ENCODE measurements around the gene THRA.
"Not testable (repeated sequence)": the region's sequence is repeated elsewhere in the genome, so short reads cannot be mapped to it uniquely, and the experiment has no call there.

Gene THRA

DNA sequence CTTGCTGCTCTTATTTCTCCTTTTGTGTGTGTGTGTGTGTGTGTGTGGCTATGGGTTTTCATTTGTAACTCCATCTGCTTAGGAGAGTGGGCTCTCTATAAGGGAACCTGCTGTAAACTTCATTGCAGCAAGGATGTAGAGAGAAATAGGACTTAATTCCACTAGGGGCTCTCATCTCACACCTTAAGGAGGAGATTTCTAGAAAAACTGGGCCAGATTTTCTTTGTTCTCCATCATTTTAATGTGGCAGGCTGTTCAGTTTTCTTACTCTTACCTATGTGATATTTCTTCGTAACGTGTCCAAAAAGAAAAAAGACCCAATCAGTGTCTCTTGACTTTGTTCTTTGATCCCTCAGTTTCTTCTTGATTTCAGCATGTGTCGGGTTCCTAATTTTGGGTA is 73.1 kb downstream of the THRA start:
- Histone ChIP-seq H3K4me1 (ENCODE audit: insufficient read depth, low read length, poor library complexity, severe bottlenecking) (peaks cover 11% of the 10 kb centered on the region), H3K4me2 (ENCODE audit: low read depth, low read length, poor library complexity, severe bottlenecking) (no peak overlapping the region), H4K20me1 (ENCODE audit: insufficient read depth, low read length, poor library complexity, severe bottlenecking) (no peaks in the 10 kb centered on the region), H3K4me3 (ENCODE audit: low read length, poor library complexity, severe bottlenecking) (no peak overlapping the region), H3K36me3 (ENCODE audit: insufficient read depth, low read length) (peaks cover 54% of the 10 kb centered on the region; the same call in 1 of the 2 replicates), H3K9me2 (replicated peaks; ENCODE audit: low read depth, low read length) (no peaks in the 10 kb centered on the region), H3K79me2 (ENCODE audit: insufficient read depth, low read length) (peaks cover 34% of the 10 kb centered on the region), H3K9ac (ENCODE audit: low read depth, low read length, poor library complexity, severe bottlenecking) (peak overlapping the region; percentile 14), H2AFZ (ENCODE audit: low read length) (no peak overlapping the region), H3K27me3 (ENCODE audit: insufficient read depth, low read length, poor library complexity, severe bottlenecking) (no peaks in the 10 kb centered on the region), H3F3A (ENCODE audit: low read depth) (no peaks in the 10 kb centered on the region), H3K9me3 (ENCODE audit: insufficient read depth, low read depth, low read length) (no peaks in the 10 kb centered on the region)
- TF ChIP-seq EZH2phosphoT487 (IDR thresholded peaks at IDR 0.05; ENCODE audit: borderline replicate concordance), result no peak
- TF ChIP-seq, protein P1, sequence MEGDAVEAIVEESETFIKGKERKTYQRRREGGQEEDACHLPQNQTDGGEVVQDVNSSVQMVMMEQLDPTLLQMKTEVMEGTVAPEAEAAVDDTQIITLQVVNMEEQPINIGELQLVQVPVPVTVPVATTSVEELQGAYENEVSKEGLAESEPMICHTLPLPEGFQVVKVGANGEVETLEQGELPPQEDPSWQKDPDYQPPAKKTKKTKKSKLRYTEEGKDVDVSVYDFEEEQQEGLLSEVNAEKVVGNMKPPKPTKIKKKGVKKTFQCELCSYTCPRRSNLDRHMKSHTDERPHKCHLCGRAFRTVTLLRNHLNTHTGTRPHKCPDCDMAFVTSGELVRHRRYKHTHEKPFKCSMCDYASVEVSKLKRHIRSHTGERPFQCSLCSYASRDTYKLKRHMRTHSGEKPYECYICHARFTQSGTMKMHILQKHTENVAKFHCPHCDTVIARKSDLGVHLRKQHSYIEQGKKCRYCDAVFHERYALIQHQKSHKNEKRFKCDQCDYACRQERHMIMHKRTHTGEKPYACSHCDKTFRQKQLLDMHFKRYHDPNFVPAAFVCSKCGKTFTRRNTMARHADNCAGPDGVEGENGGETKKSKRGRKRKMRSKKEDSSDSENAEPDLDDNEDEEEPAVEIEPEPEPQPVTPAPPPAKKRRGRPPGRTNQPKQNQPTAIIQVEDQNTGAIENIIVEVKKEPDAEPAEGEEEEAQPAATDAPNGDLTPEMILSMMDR (conservative IDR thresholded peaks at IDR 0.05; ENCODE audit: low read length), result peak; percentile 36; the same call in 1 of the 2 replicates

DNA sequence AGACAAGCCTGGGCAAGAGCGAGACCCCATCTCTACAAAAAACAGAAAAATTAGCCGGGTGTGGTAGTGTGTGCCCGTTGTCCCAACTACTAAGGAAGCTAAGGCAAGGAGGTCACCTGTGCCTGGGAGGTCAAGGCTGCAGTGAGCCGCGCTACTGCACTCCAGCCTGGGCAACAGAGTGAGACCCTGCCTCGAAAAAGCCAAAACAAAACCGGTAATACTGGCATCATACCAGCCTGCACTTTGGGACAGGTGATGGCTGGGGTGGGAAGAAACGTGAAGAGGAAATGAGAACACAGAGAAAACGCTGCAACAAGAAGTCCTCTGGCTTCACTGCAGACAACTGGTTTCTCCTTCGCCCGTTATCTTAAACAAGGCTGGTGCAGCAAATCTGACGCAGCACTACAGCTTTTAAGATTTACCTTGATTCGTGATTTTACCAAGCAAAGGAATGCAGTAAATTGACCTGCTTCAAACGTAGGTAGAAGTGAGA is 76.8 kb downstream of the THRA start:
- no peaks in the 10 kb centered on the region for H3F3A ChIP-seq (ENCODE audit: low read depth)
- peaks cover 5% of the 10 kb centered on the region for H4K20me1 ChIP-seq (ENCODE audit: insufficient read depth, low read length, poor library complexity, severe bottlenecking)
- no peaks in the 10 kb centered on the region for H3K27me3 ChIP-seq (ENCODE audit: insufficient read depth, low read length, poor library complexity, severe bottlenecking)
- H3K4me1 ChIP-seq (ENCODE audit: insufficient read depth, low read length, poor library complexity, severe bottlenecking), result peaks cover 21% of the 10 kb centered on the region
- H3K36me3 ChIP-seq (ENCODE audit: insufficient read depth, low read length), result peaks cover 21% of the 10 kb centered on the region; the same call in 1 of the 2 replicates
- H2AFZ ChIP-seq (ENCODE audit: low read length), result peak overlapping the region; percentile 97
- H3K9ac ChIP-seq (ENCODE audit: low read depth, low read length, poor library complexity, severe bottlenecking), result peak overlapping the region; percentile 81
- H3K9me2 ChIP-seq (replicated peaks; ENCODE audit: low read depth, low read length), result no peaks in the 10 kb centered on the region
- no peaks in the 10 kb centered on the region for H3K9me3 ChIP-seq (ENCODE audit: insufficient read depth, low read depth, low read length)
- H3K79me2 ChIP-seq (ENCODE audit: insufficient read depth, low read length), result peaks cover 53% of the 10 kb centered on the region
- TF ChIP-seq EZH2phosphoT487 (IDR thresholded peaks at IDR 0.05; ENCODE audit: borderline replicate concordance), result no peak
- TF ChIP-seq, protein P1 (conservative IDR thresholded peaks at IDR 0.05; ENCODE audit: low read length), result no peak
- peak overlapping the region; percentile 82 for H3K4me2 ChIP-seq (ENCODE audit: low read depth, low read length, poor library complexity, severe bottlenecking)
- H3K4me3 ChIP-seq (ENCODE audit: low read length, poor library complexity, severe bottlenecking), result peak overlapping the region; percentile 78

DNA sequence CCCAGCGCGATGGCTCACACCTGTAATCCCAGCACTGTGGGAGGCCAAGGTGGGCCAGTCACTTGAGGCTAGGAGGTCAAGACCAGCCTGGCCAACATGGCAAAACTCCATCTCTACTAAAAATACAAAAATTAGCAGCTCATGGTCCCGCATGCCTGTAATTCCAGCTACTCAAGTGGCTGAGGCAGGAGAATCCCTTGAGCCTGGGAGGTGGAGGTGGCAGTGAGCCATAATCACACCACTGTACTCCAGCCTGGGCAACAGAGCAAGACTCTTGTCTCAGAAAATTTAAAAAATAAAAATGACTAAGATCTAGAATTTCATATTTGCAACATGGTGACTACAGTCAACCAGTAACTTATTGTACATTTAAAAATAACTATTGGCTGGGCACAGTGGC is 80.4 kb downstream of the THRA start:
- not testable (repeated sequence) for H3F3A ChIP-seq (ENCODE audit: low read depth); H3K9me2 ChIP-seq (replicated peaks; ENCODE audit: low read depth, low read length); H2AFZ ChIP-seq (ENCODE audit: low read length); H3K9ac ChIP-seq (ENCODE audit: low read depth, low read length, poor library complexity, severe bottlenecking); H3K9me3 ChIP-seq (ENCODE audit: insufficient read depth, low read depth, low read length); H3K4me3 ChIP-seq (ENCODE audit: low read length, poor library complexity, severe bottlenecking); H3K36me3 ChIP-seq (ENCODE audit: insufficient read depth, low read length); H3K27me3 ChIP-seq (ENCODE audit: insufficient read depth, low read length, poor library complexity, severe bottlenecking); H3K4me2 ChIP-seq (ENCODE audit: low read depth, low read length, poor library complexity, severe bottlenecking)
- Histone ChIP-seq H3K79me2 (ENCODE audit: insufficient read depth, low read length) (peaks cover 63% of the 10 kb centered on the region), H4K20me1 (ENCODE audit: insufficient read depth, low read length, poor library complexity, severe bottlenecking) (peaks cover 16% of the 10 kb centered on the region), H3K4me1 (ENCODE audit: insufficient read depth, low read length, poor library complexity, severe bottlenecking) (peaks cover 35% of the 10 kb centered on the region)

All from Loucy (cell line).